A673 (cell line): ENCODE measurements around the gene CHD1L. TPM values are rescaled to one million over a fixed set of nuclear protein-coding genes. Genes with fewer than 3 reads are reported as not detected.

Experiments used
- BruUV-seq: library from RNA; stranded (reverse); fragments of 400-500 nt; replicated peaks from 2 replicates; lab custom pipeline; 2021; lab: Mats Ljungman, UMichigan
- CTCF ChIA-PET: fragments of 300-600 bp; sonication (Branson Sonifier 250); formaldehyde crosslinking; loops from one replicate; lab custom pipeline; 2022; ENCODE audit warnings: antibody characterized with exemption; lab: Charles Lee
- POLR2A ChIA-PET: fragments of 300-600 bp; sonication (Branson Sonifier 250); formaldehyde crosslinking; loops from one replicate; lab custom pipeline; 2022; ENCODE audit warnings: antibody characterized with exemption; ENCODE audit not compliant: low non-redundant PET; lab: Charles Lee
- DNase-seq: peaks from one replicate; pipeline ENCODE4 v3.0.0-alpha.2; 2015; ENCODE audit warnings: low spot score
- H3K27ac ChIP-seq: fragments of 200-600 bp; sonication (generic); 2 replicates; pipeline ENCODE4 v1.5.1; 2016; ENCODE audit warnings: mixed run types, low read depth, mild to moderate bottlenecking, mixed read lengths, antibody characterized with exemption, low read length; ENCODE audit not compliant: poor library complexity, severe bottlenecking
- H3K27me3 ChIP-seq: fragments of 200-600 bp; sonication (generic); replicated peaks from 2 replicates; pipeline ENCODE4 v1.6.1; 2017; ENCODE audit warnings: mixed run types, low read depth, mild to moderate bottlenecking, mixed read lengths, antibody characterized with exemption, low read length; ENCODE audit not compliant: insufficient read depth, poor library complexity
- H3K36me3 ChIP-seq: fragments of 200-600 bp; sonication (generic); 2 replicates; pipeline ENCODE4 v1.6.1; 2016; ENCODE audit warnings: mixed run types, mild to moderate bottlenecking, mixed read lengths, antibody characterized with exemption, low read length; ENCODE audit not compliant: insufficient read depth, poor library complexity, severe bottlenecking
- H3K4me1 ChIP-seq: fragments of 200-600 bp; sonication (generic); 2 replicates; pipeline ENCODE4 v1.6.1; 2017; ENCODE audit warnings: mixed run types, mild to moderate bottlenecking, mixed read lengths, antibody characterized with exemption, low read length; ENCODE audit not compliant: insufficient read depth, poor library complexity, severe bottlenecking
- H3K4me3 ChIP-seq: fragments of 200-600 bp; sonication (generic); 2 replicates; pipeline ENCODE4 v1.5.1; 2016; ENCODE audit warnings: low read depth, mixed run types, mild to moderate bottlenecking, mixed read lengths, low read length; ENCODE audit not compliant: poor library complexity, severe bottlenecking
- H3K9me3 ChIP-seq: fragments of 200-600 bp; sonication (generic); 2 replicates; pipeline ENCODE4 v1.6.1; 2016; ENCODE audit warnings: mixed run types, low read depth, mild to moderate bottlenecking, mixed read lengths, antibody characterized with exemption, low read length; ENCODE audit not compliant: poor library complexity, severe bottlenecking
- CTCF ChIP-seq: fragments of 300-800, 200-600 bp; sonication (generic); conservative IDR thresholded peaks from 2 replicates; pipeline ENCODE4 v1.5.1; 2017; ENCODE audit warnings: low read depth, mild to moderate bottlenecking, antibody characterized with exemption, low read length, moderate library complexity, mixed read lengths
- EZH2 ChIP-seq: fragments of 200-600 bp; sonication (generic); IDR thresholded peaks from 2 replicates; pipeline ENCODE4 v1.6.1; 2017; ENCODE audit warnings: borderline replicate concordance, low read depth, mild to moderate bottlenecking, mixed read lengths, antibody characterized with exemption, low read length; ENCODE audit not compliant: poor library complexity, severe bottlenecking
- intact Hi-C: fragments of 100-400 bp; cut with micrococcal nuclease; formaldehyde crosslinking; loops from one replicate; pipeline ENCODE4 v1.10.0; 2022; ENCODE audit not compliant: unreplicated experiment
- total RNA-seq: library from RNA; stranded (reverse); gene quantifications from 2 replicates; pipeline ENCODE4 v1.2.3, GENCODE V29; 2021

Gene CHD1L
- total RNA-seq, 1 experiment from 2014 or later: 64.5 TPM

- no TSS peak for BruUV-seq
- no peak overlapping the region for H3K4me3 ChIP-seq
- no peaks in the 10 kb centered on the region for H3K9me3 ChIP-seq
- intact Hi-C loops: loop anchor here (5.0 kb wide), 2 partner anchors 119 to 619 kb away; no protein-coding TSS in a partner anchor
- peak overlapping the region; percentile 17 for H3K27ac ChIP-seq
- CTCF ChIA-PET: interaction anchor here (0.6 to 1.5 kb wide), 7 partner anchors 47 to 619 kb away, joined by 3 to 18 read pairs (median 4); no protein-coding TSS in a partner anchor
- no peaks in the 10 kb centered on the region for H3K27me3 ChIP-seq
- H3K4me1 ChIP-seq: peaks cover 10% of the 10 kb centered on the region
- peak; percentile 80 for DNase-seq
- peaks cover 34% of the 10 kb centered on the region for H3K36me3 ChIP-seq
- POLR2A ChIA-PET: no interaction called here
- TF ChIP-seq EZH2 (no peak), CTCF (peak; percentile 77)
These were observed 31.2 kb downstream of the CHD1L start for GRCh38 chr1:147273409-147274336.

GRCh38 chr1:147281950-147282349, 39.5 kb downstream of the CHD1L start:
- POLR2A ChIA-PET: no interaction called here
- H3K36me3 ChIP-seq: peaks cover 60% of the 10 kb centered on the region
- CTCF ChIA-PET: no interaction called here
- no peak for DNase-seq
- no peaks in the 10 kb centered on the region for H3K9me3 ChIP-seq
- no peaks in the 10 kb centered on the region for H3K4me1 ChIP-seq
- intact Hi-C loops: no loop called here
- H3K27ac ChIP-seq: no peak overlapping the region
- no TSS peak for BruUV-seq
- no peak for TF ChIP-seq EZH2
- TF ChIP-seq CTCF: no peak
- H3K27me3 ChIP-seq: no peaks in the 10 kb centered on the region
- H3K4me3 ChIP-seq: no peak overlapping the region

- Histone ChIP-seq H3K4me1 (no peaks in the 10 kb centered on the region), H3K27ac (no peak overlapping the region), H3K36me3 (peaks cover 68% of the 10 kb centered on the region), H3K27me3 (no peaks in the 10 kb centered on the region), H3K4me3 (no peak overlapping the region), H3K9me3 (no peaks in the 10 kb centered on the region)
- TF ChIP-seq EZH2 (no peak), CTCF (no peak)
- DNase-seq: no peak
- intact Hi-C loops: no loop called here
- ChIA-PET CTCF (no interaction called here), POLR2A (no interaction called here)
- no TSS peak for BruUV-seq
These were observed 40.5 kb downstream of the CHD1L start for GRCh38 chr1:147283011-147283410.
